Epithelial cell of prostate (primary cell): ENCODE results near the gene ZC3H4.

Source experiments
- DNase-seq: peaks from one replicate; pipeline ENCODE4 v3.0.0-alpha.2; 2011; ENCODE audit warnings: low read depth, low spot score
- H3K27ac ChIP-seq: fragments of 450-650 bp; 2 replicates; pipeline ENCODE4 v1.5.1; 2017; ENCODE audit warnings: mild to moderate bottlenecking

Gene ZC3H4

GRCh38 chr19:47027586-47028088 is 85.9 kb downstream of the ZC3H4 start:
- DNase-seq, result no peak
- H3K27ac ChIP-seq, result no peak overlapping the region

GRCh38 chr19:47026889-47027288 is 86.7 kb downstream of the ZC3H4 start:
- DNase-seq, result no peak
- no peak overlapping the region for H3K27ac ChIP-seq

GRCh38 chr19:47026156-47026555 is 87.4 kb downstream of the ZC3H4 start:
- DNase-seq, result no peak
- no peak overlapping the region for H3K27ac ChIP-seq

- H3K27ac ChIP-seq, result no peak overlapping the region
- DNase-seq, result no peak
These were observed 89.1 kb downstream of the ZC3H4 start for GRCh38 chr19:47024502-47024901.

GRCh38 chr19:47023448-47023794 is 90.2 kb downstream of the ZC3H4 start:
- no peak for DNase-seq
- no peak overlapping the region for H3K27ac ChIP-seq

- DNase-seq, result no peak
- no peak overlapping the region for H3K27ac ChIP-seq
These were observed 90.8 kb downstream of the ZC3H4 start for GRCh38 chr19:47022541-47023447.

GRCh38 chr19:47022140-47022536 is 91.4 kb downstream of the ZC3H4 start:
- H3K27ac ChIP-seq, result no peak overlapping the region
- DNase-seq, result no peak

GRCh38 chr19:47021536-47022139 is 91.9 kb downstream of the ZC3H4 start:
- no peak overlapping the region for H3K27ac ChIP-seq

GRCh38 chr19:47020992-47021496 is 92.5 kb downstream of the ZC3H4 start:
- no peak for DNase-seq
- no peak overlapping the region for H3K27ac ChIP-seq

More at GRCh38 chr19:47021536-47022139, 91.9 kb downstream of the ZC3H4 start:
- no peak for DNase-seq

GRCh38 chr19:47020132-47020805 is 93.3 kb downstream of the ZC3H4 start:
- no peak overlapping the region for H3K27ac ChIP-seq
- DNase-seq, result no peak

- DNase-seq, result no peak
- no peak within 1 kb of the TSS for H3K27ac ChIP-seq
These were observed 94.0 kb downstream of the ZC3H4 start, which contains the start of gene NPAS1 for GRCh38 chr19:47019431-47020041. Gene NPAS1 (plus strand): TSS chr19:47019837. CDS start chr19:47021048, 1,211 bp downstream.

GRCh38 chr19:47018923-47019322 is 94.7 kb downstream of the ZC3H4 start:
- H3K27ac ChIP-seq, result no peak overlapping the region
- no peak for DNase-seq
